ENCODE data around the gene KCNMA1. TPM values are rescaled to one million over a fixed set of nuclear protein-coding genes. Genes with fewer than 3 reads are reported as not detected.

The KCNMA1 gene
- total RNA-seq, 4 donors from 2014 or later, result 146 to 300 (median 265) TPM

GRCh38 chr10:77043420-77043763 is 594.2 kb downstream of the KCNMA1 start:
- Histone ChIP-seq H3K27ac (replicated peaks in 1 of 4) (no peak overlapping the region), H3K9me3 (no peaks in the 10 kb centered on the region), H3K27me3 (no peaks in the 10 kb centered on the region), H3K36me3 (peaks cover 0 to 11% (median 5%) of the 10 kb centered on the region in 4 donors), H3K4me3 (no peak overlapping the region), H3K4me1 (peaks cover 0 to 15% (median 11%) of the 10 kb centered on the region in 4 donors)
- WGBS, result 96% methylated on average over 2 of the region's 2 CpGs
- TF ChIP-seq EP300 (IDR thresholded peaks at IDR 0.05) (no peak), POLR2A (IDR thresholded peaks at IDR 0.05; ENCODE audit: low read depth) (no peak), POLR2AphosphoS5 (IDR thresholded peaks at IDR 0.05) (no peak), CTCF (IDR thresholded peaks at IDR 0.05) (no peak)
- no peak for DNase-seq (ENCODE audit: extremely low spot score)
- intact Hi-C loops (cut with DNase I), result no loop called here

GRCh38 chr10:77042706-77043419 is 594.7 kb downstream of the KCNMA1 start:
- intact Hi-C loops (cut with DNase I), result no loop called here
- Histone ChIP-seq H3K27me3 (no peaks in the 10 kb centered on the region), H3K27ac (replicated peaks in 1 of 4) (no peak overlapping the region), H3K4me3 (no peak overlapping the region), H3K4me1 (peaks cover 0 to 16% (median 12%) of the 10 kb centered on the region in 4 donors), H3K9me3 (no peaks in the 10 kb centered on the region), H3K36me3 (peaks cover 0 to 12% (median 5%) of the 10 kb centered on the region in 4 donors)
- TF ChIP-seq EP300 (IDR thresholded peaks at IDR 0.05) (no peak), CTCF (IDR thresholded peaks at IDR 0.05) (no peak), POLR2AphosphoS5 (IDR thresholded peaks at IDR 0.05) (no peak), POLR2A (IDR thresholded peaks at IDR 0.05; ENCODE audit: low read depth) (no peak)
- WGBS, result 95% methylated on average over 4 of the region's 4 CpGs
- no peak for DNase-seq (ENCODE audit: extremely low spot score)

- Histone ChIP-seq H3K4me1 (peaks cover 0 to 16% (median 12%) of the 10 kb centered on the region in 4 donors), H3K27ac (replicated peaks in 1 of 4) (no peak overlapping the region), H3K9me3 (no peaks in the 10 kb centered on the region), H3K4me3 (no peak overlapping the region), H3K36me3 (peaks cover 0 to 12% (median 5%) of the 10 kb centered on the region in 4 donors), H3K27me3 (no peaks in the 10 kb centered on the region)
- TF ChIP-seq POLR2AphosphoS5 (IDR thresholded peaks at IDR 0.05), result no peak
- TF ChIP-seq EP300 (IDR thresholded peaks at IDR 0.05), result no peak
- TF ChIP-seq CTCF (IDR thresholded peaks at IDR 0.05), result no peak
- no peak for TF ChIP-seq POLR2A (IDR thresholded peaks at IDR 0.05; ENCODE audit: low read depth)
- intact Hi-C loops (cut with DNase I), result no loop called here
- DNase-seq (ENCODE audit: extremely low spot score), result no peak
- 0% methylated on average over 1 of the region's 4 CpGs for WGBS
Measured at GRCh38 chr10:77041636-77042258, 595.9 kb downstream of the KCNMA1 start.

- intact Hi-C loops (cut with DNase I), result no loop called here
- Histone ChIP-seq H3K4me3 (no peak overlapping the region), H3K27me3 (no peaks in the 10 kb centered on the region), H3K9me3 (no peaks in the 10 kb centered on the region), H3K4me1 (peaks cover 0 to 17% (median 14%) of the 10 kb centered on the region in 4 donors), H3K36me3 (peaks cover 0 to 12% (median 5%) of the 10 kb centered on the region in 4 donors), H3K27ac (replicated peaks in 1 of 4) (no peak overlapping the region)
- DNase-seq (ENCODE audit: extremely low spot score), result no peak
- 90% methylated on average over 4 of the region's 4 CpGs for WGBS
- TF ChIP-seq CTCF (IDR thresholded peaks at IDR 0.05) (no peak), POLR2AphosphoS5 (IDR thresholded peaks at IDR 0.05) (no peak), POLR2A (IDR thresholded peaks at IDR 0.05; ENCODE audit: low read depth) (no peak), EP300 (IDR thresholded peaks at IDR 0.05) (no peak)
Measured at GRCh38 chr10:77038407-77038806, 599.2 kb downstream of the KCNMA1 start.
